A549 (cell line): ENCODE measurements around the gene CBX5. TPM values are rescaled to one million over a fixed set of nuclear protein-coding genes. Genes with fewer than 3 reads are reported as not detected.

Experiments used
- ATAC-seq, 2 experiments: fragments of 200-7000 bp in 1 of 2; fragments of >200 bp in 1 of 2; cut with Nextera tagmentation in 1 of 2; cut with Tn5 transposase in 1 of 2; 3 replicates each; pipeline versions ENCODE4 v1.8.0 to v1.9.1; 2018 to 2020; ENCODE audit warnings: mild to moderate bottlenecking in 1 of 2, moderate library complexity in 1 of 2
- CTCF ChIA-PET: fragments of 300-600 bp; sonication (Branson Sonifier 250); formaldehyde crosslinking; extraction: SDS; loops from one replicate; lab custom pipeline; 2021; ENCODE audit warnings: antibody characterized with exemption, inconsistent platforms; lab: Yijun Ruan, JAX
- POLR2A ChIA-PET: fragments of 350-600 bp; formaldehyde crosslinking; extraction: SDS; loops from one replicate; lab custom pipeline; 2021; ENCODE audit warnings: antibody characterized with exemption, inconsistent platforms; lab: Yijun Ruan, JAX
- DNase-seq, 2 experiments: peaks; one replicate each; pipeline versions ENCODE4 v3.0.0 to v3.0.0-alpha.2; 2011 to 2016; ENCODE audit warnings: low read depth in 1 of 2, low spot score in 1 of 2
- FAIRE-seq: peaks from 2 replicates; lab custom pipeline; 2011; peaks lifted over from hg19 to GRCh38; lab: Jason Lieb, UNC
- H3K27ac ChIP-seq, 2 experiments: fragments of >200 bp; sonication (Bioruptor Twin); formaldehyde crosslinking; 3 replicates each; pipeline ENCODE4 v1.5.1; 2016 to 2017
- H3K4me1 ChIP-seq: fragments of >200 bp; sonication (Bioruptor Twin); formaldehyde crosslinking; 3 replicates; pipeline ENCODE4 v1.6.1; 2016
- H3K4me2 ChIP-seq: fragments of >200 bp; sonication (Bioruptor Twin); formaldehyde crosslinking; 3 replicates; pipeline ENCODE4 v1.6.1; 2016
- H3K4me3 ChIP-seq: fragments of >200 bp; sonication (Bioruptor Twin); formaldehyde crosslinking; 3 replicates; pipeline ENCODE4 v1.5.1; 2016
- H3K9me3 ChIP-seq: fragments of >200 bp; sonication (Bioruptor Twin); formaldehyde crosslinking; 3 replicates; pipeline ENCODE4 v1.6.1; 2016
- CHD2 ChIP-seq: fragments of 150-350 bp; IDR thresholded peaks from 2 replicates; pipeline ENCODE4 v1.6.1; 2014; ENCODE audit warnings: low read length; ENCODE audit not compliant: partially characterized antibody
- CHD4 ChIP-seq: fragments of 200-600 bp; sonication (generic); IDR thresholded peaks from 2 replicates; pipeline ENCODE4 v1.6.1; 2016; ENCODE audit warnings: antibody characterized with exemption, mild to moderate bottlenecking, borderline replicate concordance
- ESRRA ChIP-seq: fragments of 150-350 bp; IDR thresholded peaks from 2 replicates; pipeline ENCODE4 v1.6.1; 2014; ENCODE audit warnings: mild to moderate bottlenecking, low read length, borderline replicate concordance
- GATA3 ChIP-seq: IDR thresholded peaks from 2 replicates; pipeline ENCODE4 v1.6.1; 2012; ENCODE audit warnings: borderline replicate concordance
- HEYL ChIP-seq: fragments of 250-450 bp; sonication (Bioruptor Pico); IDR thresholded peaks from 2 replicates; pipeline ENCODE4 v1.8.0; 2021; ENCODE audit warnings: mild to moderate bottlenecking, moderate library complexity
- HOXB13 ChIP-seq: fragments of 250-450 bp; sonication (Bioruptor Pico); IDR thresholded peaks from 2 replicates; pipeline ENCODE4 v1.5.0; 2020; ENCODE audit warnings: low read depth, mild to moderate bottlenecking, moderate library complexity
- JUNB ChIP-seq: fragments of >200 bp; sonication (Bioruptor Twin); formaldehyde crosslinking; IDR thresholded peaks from 2 replicates; pipeline ENCODE4 v1.6.1; 2016
- KDM5A ChIP-seq: fragments of 200-600 bp; sonication (generic); IDR thresholded peaks from 2 replicates; pipeline ENCODE4 v1.6.1; 2016; ENCODE audit warnings: antibody characterized with exemption, mild to moderate bottlenecking
- MAZ ChIP-seq: fragments of 150-350 bp; IDR thresholded peaks from 2 replicates; pipeline ENCODE4 v1.6.1; 2014; ENCODE audit warnings: antibody characterized with exemption, low read depth, low read length, borderline replicate concordance
- NFE2L2 ChIP-seq: fragments of 150-350 bp; conservative IDR thresholded peaks from 2 replicates; pipeline ENCODE4 v1.6.1; 2014; ENCODE audit warnings: low read length
- RAD21 ChIP-seq, 2 experiments: fragments of >200 bp in 1 of 2; sonication (Bioruptor Twin) in 1 of 2; formaldehyde crosslinking in 1 of 2; IDR thresholded peaks in 1 of 2; conservative IDR thresholded peaks in 1 of 2; 2 replicates in 1 of 2; 3 replicates in 1 of 2; pipeline ENCODE4 v1.6.1; 2012 to 2018; ENCODE audit warnings: inconsistent platforms in 1 of 2
- REST ChIP-seq: fragments of 200-600 bp; sonication (generic); IDR thresholded peaks from 2 replicates; pipeline ENCODE4 v1.6.1; 2016; ENCODE audit warnings: antibody characterized with exemption, mild to moderate bottlenecking, moderate library complexity
- ZSCAN20 ChIP-seq: fragments of 250-450 bp; sonication (Bioruptor Pico); IDR thresholded peaks from 2 replicates; pipeline ENCODE4 v1.8.0; 2022; ENCODE audit warnings: mild to moderate bottlenecking, moderate library complexity
- WGBS: methylation state at CpG from one replicate; pipeline ENCODE4 v1.1.6; 2017; ENCODE audit errors: missing lambda C conversion rate; 5-methylcytosine and 5-hydroxymethylcytosine counted together
- polyA plus RNA-seq, 4 experiments: library from polyadenylated mRNA; depleted of rRNA in 3 of 4; stranded (reverse); fragments of >200 nt; fragmentation: RNase III in 1 of 4; extraction: RNeasy Plus Mini Kit Qiagen cat#74134 plus additional on column Dnase treatment in 1 of 4; gene quantifications; 2 replicates in 3 of 4; 3 replicates in 1 of 4; pipeline ENCODE4 v1.2.3, GENCODE V29; 2011 to 2017
- TF ChIP-seq, protein P1 (sequence below): IDR thresholded peaks from 2 replicates; pipeline ENCODE4 v1.6.1; 2012
- TF ChIP-seq, protein P2 (sequence below): fragments of 150-350 bp; IDR thresholded peaks from 2 replicates; pipeline ENCODE4 v1.6.1; 2014; ENCODE audit warnings: low read depth, mild to moderate bottlenecking, low read length
- TF ChIP-seq, protein P3 (sequence below): fragments of >200 bp; sonication (Bioruptor Twin); formaldehyde crosslinking; IDR thresholded peaks from 3 replicates; pipeline ENCODE4 v1.6.1; 2016
- TF ChIP-seq, protein P4 (sequence below): fragments of 250-450 bp; sonication (Bioruptor Pico); IDR thresholded peaks from 2 replicates; pipeline ENCODE4 v1.5.0; 2020; ENCODE audit warnings: low read depth, mild to moderate bottlenecking, moderate library complexity
- TF ChIP-seq, protein P5 (sequence below): IDR thresholded peaks from 2 replicates; pipeline ENCODE4 v1.6.1; 2012

Gene CBX5
- polyA plus RNA-seq, 2 of the 4 experiments (the other 2 are of a cell fraction): 39.5 to 129 TPM

DNA sequence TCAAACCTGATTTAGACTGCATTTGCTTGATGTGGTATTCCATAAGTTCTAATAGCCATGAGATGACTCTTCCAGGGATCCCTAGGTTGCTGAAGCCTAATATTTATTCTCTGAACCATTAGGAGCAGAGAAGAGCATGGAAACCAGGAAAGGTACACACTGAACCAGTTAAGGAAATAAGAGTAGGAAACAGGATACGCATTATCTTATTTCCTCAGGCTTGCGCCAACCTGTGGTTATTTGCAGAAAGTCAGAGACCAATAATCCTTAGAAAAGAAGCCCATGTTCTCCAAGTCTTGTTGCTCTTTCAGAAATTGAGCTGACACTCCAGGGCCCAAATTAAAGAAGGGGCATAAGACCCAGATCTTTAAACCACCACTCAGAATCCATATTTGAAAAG, 49.4 kb downstream of the CBX5 start:
- Histone ChIP-seq H3K4me2 (no peak overlapping the region), H3K27ac (peak overlapping the region in 1 of 2 experiments; percentile 69; a peak in 2 of 6 replicates), H3K4me1 (peaks cover 22% of the 10 kb centered on the region), H3K4me3 (no peak overlapping the region), H3K9me3 (no peaks in the 10 kb centered on the region)
- WGBS: 97% methylated on average over 2 of the region's 2 CpGs
- DNase-seq (no peak), ATAC-seq (no peak), FAIRE-seq (no peak)
- CTCF ChIA-PET: interaction anchor here (1.4 to 6.2 kb wide), 3 partner anchors 9 to 21 kb away, joined by 5 to 43 read pairs (median 14); no protein-coding TSS in a partner anchor
- POLR2A ChIA-PET: no interaction called here
- no peak for TF ChIP-seq ESRRA
- TF ChIP-seq REST: no peak
- TF ChIP-seq ZSCAN20 (CRISPR knock-in tag): no peak
- TF ChIP-seq, protein P1, sequence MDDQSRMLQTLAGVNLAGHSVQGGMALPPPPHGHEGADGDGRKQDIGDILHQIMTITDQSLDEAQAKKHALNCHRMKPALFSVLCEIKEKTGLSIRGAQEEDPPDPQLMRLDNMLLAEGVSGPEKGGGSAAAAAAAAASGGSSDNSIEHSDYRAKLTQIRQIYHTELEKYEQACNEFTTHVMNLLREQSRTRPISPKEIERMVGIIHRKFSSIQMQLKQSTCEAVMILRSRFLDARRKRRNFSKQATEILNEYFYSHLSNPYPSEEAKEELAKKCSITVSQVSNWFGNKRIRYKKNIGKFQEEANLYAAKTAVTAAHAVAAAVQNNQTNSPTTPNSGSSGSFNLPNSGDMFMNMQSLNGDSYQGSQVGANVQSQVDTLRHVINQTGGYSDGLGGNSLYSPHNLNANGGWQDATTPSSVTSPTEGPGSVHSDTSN: no peak
- no peak for TF ChIP-seq NFE2L2
- TF ChIP-seq, protein P2, sequence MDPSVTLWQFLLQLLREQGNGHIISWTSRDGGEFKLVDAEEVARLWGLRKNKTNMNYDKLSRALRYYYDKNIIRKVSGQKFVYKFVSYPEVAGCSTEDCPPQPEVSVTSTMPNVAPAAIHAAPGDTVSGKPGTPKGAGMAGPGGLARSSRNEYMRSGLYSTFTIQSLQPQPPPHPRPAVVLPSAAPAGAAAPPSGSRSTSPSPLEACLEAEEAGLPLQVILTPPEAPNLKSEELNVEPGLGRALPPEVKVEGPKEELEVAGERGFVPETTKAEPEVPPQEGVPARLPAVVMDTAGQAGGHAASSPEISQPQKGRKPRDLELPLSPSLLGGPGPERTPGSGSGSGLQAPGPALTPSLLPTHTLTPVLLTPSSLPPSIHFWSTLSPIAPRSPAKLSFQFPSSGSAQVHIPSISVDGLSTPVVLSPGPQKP: no peak
- TF ChIP-seq, protein P3, sequence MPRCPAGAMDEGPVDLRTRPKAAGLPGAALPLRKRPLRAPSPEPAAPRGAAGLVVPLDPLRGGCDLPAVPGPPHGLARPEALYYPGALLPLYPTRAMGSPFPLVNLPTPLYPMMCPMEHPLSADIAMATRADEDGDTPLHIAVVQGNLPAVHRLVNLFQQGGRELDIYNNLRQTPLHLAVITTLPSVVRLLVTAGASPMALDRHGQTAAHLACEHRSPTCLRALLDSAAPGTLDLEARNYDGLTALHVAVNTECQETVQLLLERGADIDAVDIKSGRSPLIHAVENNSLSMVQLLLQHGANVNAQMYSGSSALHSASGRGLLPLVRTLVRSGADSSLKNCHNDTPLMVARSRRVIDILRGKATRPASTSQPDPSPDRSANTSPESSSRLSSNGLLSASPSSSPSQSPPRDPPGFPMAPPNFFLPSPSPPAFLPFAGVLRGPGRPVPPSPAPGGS: no peak
- no peak for TF ChIP-seq HEYL (CRISPR knock-in tag)
- no peak for TF ChIP-seq RAD21 (conservative IDR thresholded peaks at IDR 0.05 in 1 of 2, IDR thresholded peaks at IDR 0.05 in 1 of 2)
- no peak for TF ChIP-seq CHD2
- no peak for TF ChIP-seq HOXB13 (CRISPR knock-in tag)
- TF ChIP-seq, protein P4, sequence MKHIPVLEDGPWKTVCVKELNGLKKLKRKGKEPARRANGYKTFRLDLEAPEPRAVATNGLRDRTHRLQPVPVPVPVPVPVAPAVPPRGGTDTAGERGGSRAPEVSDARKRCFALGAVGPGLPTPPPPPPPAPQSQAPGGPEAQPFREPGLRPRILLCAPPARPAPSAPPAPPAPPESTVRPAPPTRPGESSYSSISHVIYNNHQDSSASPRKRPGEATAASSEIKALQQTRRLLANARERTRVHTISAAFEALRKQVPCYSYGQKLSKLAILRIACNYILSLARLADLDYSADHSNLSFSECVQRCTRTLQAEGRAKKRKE: no peak
- no peak for TF ChIP-seq KDM5A
- TF ChIP-seq GATA3: no peak
- TF ChIP-seq CHD4: no peak
- TF ChIP-seq MAZ: no peak
- TF ChIP-seq JUNB: no peak
- TF ChIP-seq, protein P5, sequence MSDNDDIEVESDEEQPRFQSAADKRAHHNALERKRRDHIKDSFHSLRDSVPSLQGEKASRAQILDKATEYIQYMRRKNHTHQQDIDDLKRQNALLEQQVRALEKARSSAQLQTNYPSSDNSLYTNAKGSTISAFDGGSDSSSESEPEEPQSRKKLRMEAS: no peak
